DOHH2 (cell line): Measurements from ENCODE around the gene FOXK2.

Experiments used
- H3F3A ChIP-seq: fragments of 200-600 bp; sonication (generic), shearing (Covaris generic); 2 replicates; pipeline ENCODE4 v1.6.0; 2016; ENCODE audit warnings: antibody characterized with exemption, mild to moderate bottlenecking; ENCODE audit not compliant: control insufficient read depth, insufficient read depth
- H3K27ac ChIP-seq: fragments of 200-600 bp; sonication (generic); 2 replicates; pipeline ENCODE4 v1.5.1; 2014; ENCODE audit warnings: low read depth, mild to moderate bottlenecking, low read length, moderate library complexity
- H3K27me3 ChIP-seq: fragments of 200-600 bp; sonication (generic); 2 replicates; pipeline ENCODE4 v1.6.1; 2014; ENCODE audit warnings: mild to moderate bottlenecking, low read length, mixed read lengths; ENCODE audit not compliant: control insufficient read depth
- H3K36me3 ChIP-seq: fragments of 200-600 bp; sonication (generic); 2 replicates; pipeline ENCODE4 v1.6.1; 2014; ENCODE audit warnings: mild to moderate bottlenecking, low read length, moderate library complexity, mixed read lengths; ENCODE audit not compliant: control insufficient read depth
- H3K4me1 ChIP-seq: fragments of 200-600 bp; sonication (generic); 2 replicates; pipeline ENCODE4 v1.6.1; 2014; ENCODE audit warnings: mild to moderate bottlenecking, low read length, mixed read lengths; ENCODE audit not compliant: control insufficient read depth
- H3K4me2 ChIP-seq: fragments of 200-600 bp; sonication (generic); 2 replicates; pipeline ENCODE4 v1.6.0; 2014; ENCODE audit warnings: mild to moderate bottlenecking, low read length, moderate library complexity
- H3K4me3 ChIP-seq: fragments of 200-600 bp; sonication (generic); 2 replicates; pipeline ENCODE4 v1.5.1; 2014; ENCODE audit warnings: mild to moderate bottlenecking, low read length, mixed read lengths
- H3K79me2 ChIP-seq: fragments of 200-600 bp; sonication (generic); 2 replicates; pipeline ENCODE4 v1.6.1; 2014; ENCODE audit warnings: mild to moderate bottlenecking, low read length, mixed read lengths; ENCODE audit not compliant: control insufficient read depth
- H3K9me2 ChIP-seq: fragments of 200-600 bp; sonication (generic); replicated peaks from 2 replicates; pipeline ENCODE4 v1.6.1; 2014; ENCODE audit warnings: mild to moderate bottlenecking, low read length, mixed read lengths; ENCODE audit not compliant: control insufficient read depth
- H3K9me3 ChIP-seq: fragments of 200-600 bp; sonication (generic); 2 replicates; pipeline ENCODE4 v1.6.1; 2014; ENCODE audit warnings: antibody characterized with exemption, low read length, mixed read lengths; ENCODE audit not compliant: control insufficient read depth, insufficient read depth
- H4K20me1 ChIP-seq: fragments of 200-600 bp; sonication (generic); 2 replicates; pipeline ENCODE4 v1.6.0; 2014; ENCODE audit warnings: low read depth, mild to moderate bottlenecking, antibody characterized with exemption, low read length, moderate library complexity; ENCODE audit not compliant: control insufficient read depth, insufficient read depth
- CTCF ChIP-seq: fragments of 200-600 bp; sonication (generic); IDR thresholded peaks from one replicate; pipeline ENCODE4 v1.5.1; 2014; ENCODE audit warnings: antibody characterized with exemption, mild to moderate bottlenecking, low read depth, low read length; ENCODE audit not compliant: poor library complexity, severe bottlenecking
- EZH2phosphoT487 ChIP-seq: fragments of 200-600 bp; sonication (generic); IDR thresholded peaks from 2 replicates; pipeline ENCODE4 v1.6.1; 2017; ENCODE audit warnings: borderline replicate concordance, mild to moderate bottlenecking, antibody characterized with exemption, low read length, moderate library complexity, mixed read lengths

FOXK2 gene

GRCh38 chr17:82633343-82633742, 113.8 kb downstream of the FOXK2 start:
- Histone ChIP-seq H3K79me2 (peaks cover 80% of the 10 kb centered on the region), H3K4me3 (no peak overlapping the region), H3K9me2 (no peaks in the 10 kb centered on the region), H3K27ac (no peak overlapping the region), H4K20me1 (0 out of 2 replicates have a peak, but pooled peaks cover 5% of the 10 kb centered on the region), H3K4me2 (no peak overlapping the region), H3K36me3 (peaks cover 62% of the 10 kb centered on the region), H3K27me3 (no peaks in the 10 kb centered on the region), H3K9me3 (no peaks in the 10 kb centered on the region), H3F3A (no peaks in the 10 kb centered on the region), H3K4me1 (no peaks in the 10 kb centered on the region)
- TF ChIP-seq CTCF (no peak), EZH2phosphoT487 (no peak)

- Histone ChIP-seq H3K27ac (no peak overlapping the region), H3K27me3 (no peaks in the 10 kb centered on the region), H3K36me3 (peaks cover 61% of the 10 kb centered on the region), H3K9me2 (no peaks in the 10 kb centered on the region), H4K20me1 (0 out of 2 replicates have a peak, but pooled peaks cover 5% of the 10 kb centered on the region), H3K4me1 (no peaks in the 10 kb centered on the region), H3F3A (no peaks in the 10 kb centered on the region), H3K4me2 (no peak overlapping the region), H3K9me3 (no peaks in the 10 kb centered on the region), H3K79me2 (peaks cover 95% of the 10 kb centered on the region), H3K4me3 (no peak overlapping the region)
- TF ChIP-seq CTCF: no peak
- no peak for TF ChIP-seq EZH2phosphoT487
Measured at GRCh38 chr17:82636626-82637598, 117.4 kb downstream of the FOXK2 start.

GRCh38 chr17:82638183-82638773, 118.7 kb downstream of the FOXK2 start:
- H3K36me3 ChIP-seq: peaks cover 66% of the 10 kb centered on the region
- H3K79me2 ChIP-seq: peaks cover 96% of the 10 kb centered on the region

More at GRCh38 chr17:82638183-82638773, 118.7 kb downstream of the FOXK2 start:
- Histone ChIP-seq H3K9me2 (no peaks in the 10 kb centered on the region), H3K4me2 (no peak overlapping the region), H3K27ac (no peak overlapping the region), H3K4me3 (no peak overlapping the region), H3K27me3 (no peaks in the 10 kb centered on the region), H3K9me3 (no peaks in the 10 kb centered on the region), H3K4me1 (no peaks in the 10 kb centered on the region), H4K20me1 (0 out of 2 replicates have a peak, but pooled peaks cover 5% of the 10 kb centered on the region), H3F3A (no peaks in the 10 kb centered on the region)
- no peak for TF ChIP-seq CTCF
- no peak for TF ChIP-seq EZH2phosphoT487
